ENCODE measurements around the gene LTB4R2.

- TF ChIP-seq POLR2A (IDR thresholded peaks at IDR 0.05) (no peak), CTCF (IDR thresholded peaks at IDR 0.05) (no peak)
Observed at GRCh38 chr14:24277606-24278321, 32.2 kb upstream of the LTB4R2 start.

All from adrenal gland (tissue), 5 donors.